HG02870 (cell line): ENCODE data around the gene VPREB3.

ENCODE experiments used
- ATAC-seq: cut with Tn5 transposase; IDR thresholded peaks from one replicate; pipeline ENCODE4 v1.9.1; 2021; ENCODE audit warnings: mild to moderate bottlenecking, moderate library complexity; ENCODE audit not compliant: unreplicated experiment

VPREB3 gene

DNA sequence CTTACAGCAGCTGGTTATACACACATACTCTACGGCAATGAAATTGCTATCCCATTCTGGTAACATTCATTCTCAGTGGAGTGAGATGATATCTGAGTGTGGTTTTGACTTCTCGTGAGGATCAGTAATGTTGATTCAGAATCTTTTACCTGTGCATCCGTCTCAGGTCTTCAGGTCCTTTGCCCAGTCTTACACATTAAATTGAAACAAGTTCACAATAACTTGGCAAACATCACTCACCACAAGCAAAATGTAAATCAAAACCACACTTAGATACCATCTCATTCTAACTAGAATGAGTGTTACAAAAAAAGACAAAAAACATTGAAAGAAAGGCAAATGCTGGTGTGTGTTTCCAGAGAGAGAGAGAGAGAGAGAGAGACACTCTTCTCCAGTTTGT, 49.4 kb downstream of the VPREB3 start:
- ATAC-seq, result no peak

DNA sequence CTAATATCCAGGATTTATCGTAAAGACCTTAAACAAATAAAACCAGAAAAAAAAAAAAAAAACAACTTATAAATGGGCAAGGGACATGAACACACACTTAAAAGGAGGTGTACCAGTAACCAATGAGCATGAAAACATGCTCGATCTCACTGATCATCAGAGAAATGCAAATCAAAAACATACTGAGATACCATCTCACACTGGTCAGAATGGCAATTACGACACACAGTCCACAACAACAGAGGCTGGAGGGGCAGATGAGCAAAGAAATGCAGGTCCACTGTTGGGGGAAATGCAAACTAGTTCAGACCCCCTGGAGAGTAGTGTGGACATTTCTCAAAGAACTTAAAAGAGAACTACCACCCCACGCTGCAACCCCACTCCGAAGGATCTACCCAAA, 50.2 kb downstream of the VPREB3 start:
- ATAC-seq, result no peak
